GM12878 (cell line): ENCODE results near the gene H2BK1. TPM values are rescaled to one million over a fixed set of nuclear protein-coding genes. Genes with fewer than 3 reads are reported as not detected.

Source experiments
- ATAC-seq: fragments of 200-7000 bp; cut with Tn5 transposase; 3 replicates; pipeline ENCODE4 v1.9.1; 2020; ENCODE audit warnings: mild to moderate bottlenecking, moderate library complexity
- BruUV-seq: library from RNA; stranded (reverse); fragments of 400-500 nt; replicated peaks from 2 replicates; lab custom pipeline; 2021; lab: Mats Ljungman, UMichigan
- CTCF ChIA-PET: fragments of 300-600 bp; sonication (Branson Sonifier 250); formaldehyde crosslinking; extraction: SDS; loops from one replicate; lab custom pipeline; 2021; ENCODE audit warnings: inconsistent platforms; lab: Yijun Ruan, JAX
- POLR2A ChIA-PET: fragments of 350-600 bp; formaldehyde crosslinking; extraction: SDS; loops from one replicate; lab custom pipeline; 2021; ENCODE audit warnings: inconsistent platforms; lab: Charles Lee
- RAD21 ChIA-PET: fragments of 300-600 bp; sonication (Branson Sonifier 250); formaldehyde crosslinking; loops from one replicate; lab custom pipeline; 2023; ENCODE audit warnings: antibody characterized with exemption; ENCODE audit not compliant: unreplicated experiment; lab: Charles Lee
- SMC1A ChIA-PET: fragments of 300-600 bp; sonication (Branson Sonifier 250); formaldehyde crosslinking; loops from one replicate; lab custom pipeline; 2023; ENCODE audit not compliant: unreplicated experiment, uncharacterized antibody; lab: Charles Lee
- DNase-seq: peaks from one replicate; pipeline ENCODE4 v3.0.0-alpha.2; 2011; ENCODE audit warnings: low read depth, low spot score
- FAIRE-seq: peaks from 3 replicates; lab custom pipeline; 2011; peaks lifted over from hg19 to GRCh38; lab: Jason Lieb, UNC
- H2AFZ ChIP-seq: 2 replicates; pipeline ENCODE4 v1.6.0; 2011; ENCODE audit warnings: low read depth, low read length, control low read depth; ENCODE audit not compliant: control insufficient read depth
- H3K27ac ChIP-seq: 2 replicates; pipeline ENCODE4 v1.5.1; 2011; ENCODE audit warnings: control low read depth; ENCODE audit not compliant: control insufficient read depth, insufficient read depth
- H3K27me3 ChIP-seq, 2 experiments: replicated peaks in 1 of 2; 2 replicates each; pipeline versions ENCODE4 v1.6.0 to v1.6.1; 2011; ENCODE audit warnings: low read length in 1 of 2; ENCODE audit not compliant: control insufficient read depth in 2 of 2, insufficient read depth in 2 of 2
- H3K36me3 ChIP-seq, 2 experiments: 2 replicates each; pipeline ENCODE4 v1.5.1; 2011; ENCODE audit warnings: low read length in 1 of 2; ENCODE audit not compliant: control insufficient read depth in 2 of 2, insufficient read depth in 2 of 2
- H3K4me1 ChIP-seq: 2 replicates; pipeline ENCODE4 v1.6.1; 2011; ENCODE audit warnings: mild to moderate bottlenecking, low read length, moderate library complexity, mixed read lengths; ENCODE audit not compliant: control insufficient read depth, insufficient read depth
- H3K4me2 ChIP-seq: 2 replicates; pipeline ENCODE4 v1.6.0; 2011; ENCODE audit warnings: control low read depth; ENCODE audit not compliant: control insufficient read depth, insufficient read depth
- H3K4me3 ChIP-seq: fragments of 200-600 bp; sonication (generic); 2 replicates; pipeline ENCODE4 v1.5.1; 2016
- H3K79me2 ChIP-seq: 2 replicates; pipeline ENCODE4 v1.6.0; 2011; ENCODE audit warnings: low read length; ENCODE audit not compliant: control insufficient read depth, insufficient read depth
- H3K9ac ChIP-seq: 2 replicates; pipeline ENCODE4 v1.8.0; 2011; ENCODE audit warnings: low read length, control low read depth, mixed read lengths; ENCODE audit not compliant: control insufficient read depth, insufficient read depth
- H3K9me3 ChIP-seq: replicated peaks from 3 replicates; pipeline ENCODE4 v1.5.1; 2011; ENCODE audit warnings: mild to moderate bottlenecking, low read length; ENCODE audit not compliant: control insufficient read depth, insufficient read depth
- H4K20me1 ChIP-seq: 2 replicates; pipeline ENCODE4 v1.6.0; 2011; ENCODE audit not compliant: control insufficient read depth, insufficient read depth
- BACH1 ChIP-seq: fragments of 450-650 bp; IDR thresholded peaks from 2 replicates; pipeline ENCODE4 v1.6.1; 2017; ENCODE audit warnings: mild to moderate bottlenecking, borderline replicate concordance
- CBFB ChIP-seq: IDR thresholded peaks from 2 replicates; pipeline ENCODE4 v1.6.1; 2016; ENCODE audit warnings: antibody characterized with exemption, low read depth
- CHD2 ChIP-seq: IDR thresholded peaks from 2 replicates; pipeline ENCODE4 v1.6.1; 2011; ENCODE audit warnings: low read depth, low read length, improper control_type of control experiment, borderline replicate concordance
- ESRRA ChIP-seq: IDR thresholded peaks from 2 replicates; pipeline ENCODE4 v1.6.1; 2012; ENCODE audit warnings: mild to moderate bottlenecking, low read length, improper control_type of control experiment
- ETV6 ChIP-seq, 2 experiments: fragments of 450-650 bp in 1 of 2; IDR thresholded peaks in 1 of 2; conservative IDR thresholded peaks in 1 of 2; 2 replicates each; pipeline ENCODE4 v1.6.1; 2014; ENCODE audit warnings: antibody characterized with exemption in 1 of 2, borderline replicate concordance in 1 of 2, low read depth in 1 of 2, mild to moderate bottlenecking in 1 of 2, moderate library complexity in 1 of 2
- EZH2 ChIP-seq: IDR thresholded peaks from 2 replicates; pipeline ENCODE4 v1.6.1; 2012; ENCODE audit warnings: low read depth, mild to moderate bottlenecking, control low read depth, inconsistent platforms, low read length, borderline replicate concordance; ENCODE audit not compliant: control insufficient read depth
- MYB ChIP-seq: fragments of 150-350 bp; IDR thresholded peaks from 2 replicates; pipeline ENCODE4 v1.6.1; 2014; ENCODE audit warnings: mild to moderate bottlenecking, low read depth, low read length, borderline replicate concordance
- NBN ChIP-seq: fragments of 450-650 bp; IDR thresholded peaks from 2 replicates; pipeline ENCODE4 v1.6.1; 2016
- NFIC ChIP-seq: IDR thresholded peaks from 2 replicates; pipeline ENCODE4 v1.6.1; 2012; ENCODE audit warnings: low read depth, mild to moderate bottlenecking, inconsistent platforms, low read length, moderate library complexity
- RB1 ChIP-seq: fragments of 450-650 bp; formaldehyde crosslinking; IDR thresholded peaks from 2 replicates; pipeline ENCODE4 v1.6.1; 2017; ENCODE audit warnings: mild to moderate bottlenecking, borderline replicate concordance
- TCF3 ChIP-seq: IDR thresholded peaks from 2 replicates; pipeline ENCODE4 v1.6.1; 2012; ENCODE audit warnings: low read depth, mild to moderate bottlenecking, low read length, borderline replicate concordance; ENCODE audit not compliant: insufficient read depth
- ZNF622 ChIP-seq: fragments of 450-650 bp; IDR thresholded peaks from 2 replicates; pipeline ENCODE4 v1.6.1; 2017; ENCODE audit warnings: mild to moderate bottlenecking, inconsistent platforms
- WGBS: methylation state at CpG from one replicate; pipeline ENCODE4 v1.1.6; 2016; ENCODE audit warnings: low lambda C conversion rate; ENCODE audit not compliant: insufficient replicate concordance, insufficient coverage; ENCODE audit errors: missing lambda C conversion rate; 5-methylcytosine and 5-hydroxymethylcytosine counted together
- in situ Hi-C: fragments of 300-500 bp; cut with MboI; formaldehyde crosslinking; loops from 9 replicates; pipeline ENCODE4 v1.14.3; 2018; ENCODE audit warnings: mixed read lengths
- intact Hi-C: fragments of 100-400 bp; cut with micrococcal nuclease; formaldehyde crosslinking; loops from one replicate; pipeline ENCODE4 v1.14.2; 2022; ENCODE audit not compliant: unreplicated experiment
- polyA plus RNA-seq, 11 experiments: library from polyadenylated mRNA; depleted of rRNA in 4 of 11; unstranded in 6 of 11; stranded (reverse) in 5 of 11; fragments of >200 nt; fragmentation: Nextera tagmentation in 4 of 11; fragmentation: Illumina TruSeq in 1 of 11; extraction: Ambion mirVana in 4 of 11; extraction: Trizol in 1 of 11; gene quantifications; 1 replicate in 1 of 11; 2 replicates in 10 of 11; pipeline versions ENCODE4 v1.2.1 to v1.2.3, GENCODE V29; 2011 to 2016; ENCODE audit warnings: inconsistent platforms in 2 of 11, missing spikeins in 2 of 11, low read depth in 1 of 11
- total RNA-seq, 4 experiments: library from RNA; depleted of rRNA in 3 of 4; stranded (reverse); fragments of >200 nt in 3 of 4; fragmentation: Illumina TruSeq in 1 of 4; extraction: Trizol in 1 of 4; gene quantifications; 2 replicates each; pipeline versions ENCODE4 v1.2.1 to v1.2.3, GENCODE V29; 2013 to 2021
- TF ChIP-seq, protein P1 (sequence below): fragments of 450-650 bp; IDR thresholded peaks from 2 replicates; pipeline ENCODE4 v1.6.1; 2017; ENCODE audit warnings: mild to moderate bottlenecking, moderate library complexity
- TF ChIP-seq, protein P2 (sequence below): fragments of 450-650 bp; IDR thresholded peaks from 2 replicates; pipeline ENCODE4 v1.6.1; 2017; ENCODE audit warnings: low read depth, mild to moderate bottlenecking, moderate library complexity

H2BK1 gene
- total and polyA plus RNA-seq, 10 of the 15 experiments (the other 5 are each of a cell fraction or from before 2014, with no cell fraction given) = 0.54 TPM; not detected in 9

DNA sequence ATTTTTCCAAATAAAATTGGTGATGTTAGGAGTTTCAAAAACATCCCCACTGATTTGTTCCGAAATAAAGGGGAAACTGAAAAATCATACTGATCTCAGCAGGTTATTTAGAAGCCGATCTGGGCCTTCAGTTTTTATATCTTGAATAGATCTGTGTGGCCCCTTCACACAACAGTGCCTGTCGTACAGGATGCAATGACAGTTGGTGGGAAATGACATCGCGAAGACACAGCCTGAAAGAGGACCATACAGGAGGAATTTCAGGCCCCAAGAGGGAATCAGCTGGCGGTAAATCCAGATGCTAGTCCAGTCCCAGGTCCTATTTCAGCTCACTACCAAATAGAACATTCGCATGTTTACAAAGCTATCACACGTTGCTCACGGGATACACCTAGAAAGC is 3.0 kb downstream of the H2BK1 start:
- no peaks in the 10 kb centered on the region for H3K4me1 ChIP-seq
- H3K79me2 ChIP-seq = no peaks in the 10 kb centered on the region
- H3K36me3 ChIP-seq = no peaks in the 10 kb centered on the region
- SMC1A ChIA-PET = no interaction called here
- RAD21 ChIA-PET = no interaction called here
- POLR2A ChIA-PET = interaction anchor here (1.5 kb wide), 1 partner anchor 20 kb away, joined by 6 read pairs; the partner anchor contains the start of gene ABCF2
- H3K27ac ChIP-seq = no peak overlapping the region
- no TSS peak for BruUV-seq
- no peak overlapping the region for H2AFZ ChIP-seq
- H3K9me3 ChIP-seq = no peaks in the 10 kb centered on the region
- DNase-seq = no peak
- no peaks in the 10 kb centered on the region for H4K20me1 ChIP-seq
- intact Hi-C loops = no loop called here
- H3K27me3 ChIP-seq = peaks cover 1 to 2% of the 10 kb centered on the region in 2 experiments; a peak in 3 of 4 replicates
- no peak for FAIRE-seq
- ATAC-seq = no peak
- no peak overlapping the region for H3K9ac ChIP-seq
- H3K4me2 ChIP-seq = no peak overlapping the region
- in situ Hi-C loops = no loop called here
- CTCF ChIA-PET = interaction anchor here (0.8 to 2.0 kb wide), 2 partner anchors 10 to 37 kb away, joined by 3 to 7 read pairs; no protein-coding TSS in a partner anchor
- no peak overlapping the region for H3K4me3 ChIP-seq
- TF ChIP-seq RB1 (no peak), TCF3 (no peak), CBFB (no peak), CHD2 (no peak), ETV6 (conservative IDR thresholded peaks at IDR 0.05 in 1 of 2, IDR thresholded peaks at IDR 0.05 in 1 of 2; ENCODE audit: borderline replicate concordance in 1 of 2, low read depth in 1 of 2) (no peak), ZNF622 (no peak), BACH1 (no peak), EZH2 (no peak), NFIC (no peak), MYB (no peak), ESRRA (no peak), NBN (no peak)
- TF ChIP-seq, protein P1, sequence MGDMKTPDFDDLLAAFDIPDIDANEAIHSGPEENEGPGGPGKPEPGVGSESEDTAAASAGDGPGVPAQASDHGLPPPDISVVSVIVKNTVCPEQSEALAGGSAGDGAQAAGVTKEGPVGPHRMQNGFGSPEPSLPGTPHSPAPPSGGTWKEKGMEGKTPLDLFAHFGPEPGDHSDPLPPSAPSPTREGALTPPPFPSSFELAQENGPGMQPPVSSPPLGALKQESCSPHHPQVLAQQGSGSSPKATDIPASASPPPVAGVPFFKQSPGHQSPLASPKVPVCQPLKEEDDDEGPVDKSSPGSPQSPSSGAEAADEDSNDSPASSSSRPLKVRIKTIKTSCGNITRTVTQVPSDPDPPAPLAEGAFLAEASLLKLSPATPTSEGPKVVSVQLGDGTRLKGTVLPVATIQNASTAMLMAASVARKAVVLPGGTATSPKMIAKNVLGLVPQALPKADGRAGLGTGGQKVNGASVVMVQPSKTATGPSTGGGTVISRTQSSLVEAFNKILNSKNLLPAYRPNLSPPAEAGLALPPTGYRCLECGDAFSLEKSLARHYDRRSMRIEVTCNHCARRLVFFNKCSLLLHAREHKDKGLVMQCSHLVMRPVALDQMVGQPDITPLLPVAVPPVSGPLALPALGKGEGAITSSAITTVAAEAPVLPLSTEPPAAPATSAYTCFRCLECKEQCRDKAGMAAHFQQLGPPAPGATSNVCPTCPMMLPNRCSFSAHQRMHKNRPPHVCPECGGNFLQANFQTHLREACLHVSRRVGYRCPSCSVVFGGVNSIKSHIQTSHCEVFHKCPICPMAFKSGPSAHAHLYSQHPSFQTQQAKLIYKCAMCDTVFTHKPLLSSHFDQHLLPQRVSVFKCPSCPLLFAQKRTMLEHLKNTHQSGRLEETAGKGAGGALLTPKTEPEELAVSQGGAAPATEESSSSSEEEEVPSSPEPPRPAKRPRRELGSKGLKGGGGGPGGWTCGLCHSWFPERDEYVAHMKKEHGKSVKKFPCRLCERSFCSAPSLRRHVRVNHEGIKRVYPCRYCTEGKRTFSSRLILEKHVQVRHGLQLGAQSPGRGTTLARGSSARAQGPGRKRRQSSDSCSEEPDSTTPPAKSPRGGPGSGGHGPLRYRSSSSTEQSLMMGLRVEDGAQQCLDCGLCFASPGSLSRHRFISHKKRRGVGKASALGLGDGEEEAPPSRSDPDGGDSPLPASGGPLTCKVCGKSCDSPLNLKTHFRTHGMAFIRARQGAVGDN = no peak
- TF ChIP-seq, protein P2, sequence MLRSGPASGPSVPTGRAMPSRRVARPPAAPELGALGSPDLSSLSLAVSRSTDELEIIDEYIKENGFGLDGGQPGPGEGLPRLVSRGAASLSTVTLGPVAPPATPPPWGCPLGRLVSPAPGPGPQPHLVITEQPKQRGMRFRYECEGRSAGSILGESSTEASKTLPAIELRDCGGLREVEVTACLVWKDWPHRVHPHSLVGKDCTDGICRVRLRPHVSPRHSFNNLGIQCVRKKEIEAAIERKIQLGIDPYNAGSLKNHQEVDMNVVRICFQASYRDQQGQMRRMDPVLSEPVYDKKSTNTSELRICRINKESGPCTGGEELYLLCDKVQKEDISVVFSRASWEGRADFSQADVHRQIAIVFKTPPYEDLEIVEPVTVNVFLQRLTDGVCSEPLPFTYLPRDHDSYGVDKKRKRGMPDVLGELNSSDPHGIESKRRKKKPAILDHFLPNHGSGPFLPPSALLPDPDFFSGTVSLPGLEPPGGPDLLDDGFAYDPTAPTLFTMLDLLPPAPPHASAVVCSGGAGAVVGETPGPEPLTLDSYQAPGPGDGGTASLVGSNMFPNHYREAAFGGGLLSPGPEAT = no peak
- 33% methylated on average over 9 of the region's 9 CpGs for WGBS
